Suppressor macrophage treated with lipopolysaccharide for 1 hour (primary cell): ENCODE data around the gene ISYNA1.

ENCODE experiments used
- DNase-seq, 3 donors: peaks; one replicate each; pipeline ENCODE4 v3.0.0-alpha.2; 2020 to 2022

The ISYNA1 gene

DNA sequence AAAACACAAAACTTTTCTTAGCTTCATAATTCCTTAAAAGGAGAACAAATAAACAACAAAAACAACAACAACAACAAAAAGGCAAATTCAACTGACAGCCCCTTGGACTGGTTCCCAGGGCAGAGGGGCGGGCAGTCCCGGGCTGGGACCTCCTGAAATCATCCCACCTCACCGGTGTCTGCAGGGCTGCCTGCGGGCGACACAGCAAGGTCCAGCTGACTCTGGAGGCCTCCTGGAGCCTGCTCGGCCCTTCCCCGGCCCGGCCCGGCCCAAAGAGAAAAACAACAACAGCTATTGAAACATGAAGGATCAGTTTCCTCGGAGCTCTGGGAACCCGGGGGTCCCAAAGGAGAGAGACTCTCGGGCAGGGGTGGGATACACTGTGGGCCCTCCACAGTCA lies 5.0 kb upstream of the ISYNA1 start:
- no peak for DNase-seq

DNA sequence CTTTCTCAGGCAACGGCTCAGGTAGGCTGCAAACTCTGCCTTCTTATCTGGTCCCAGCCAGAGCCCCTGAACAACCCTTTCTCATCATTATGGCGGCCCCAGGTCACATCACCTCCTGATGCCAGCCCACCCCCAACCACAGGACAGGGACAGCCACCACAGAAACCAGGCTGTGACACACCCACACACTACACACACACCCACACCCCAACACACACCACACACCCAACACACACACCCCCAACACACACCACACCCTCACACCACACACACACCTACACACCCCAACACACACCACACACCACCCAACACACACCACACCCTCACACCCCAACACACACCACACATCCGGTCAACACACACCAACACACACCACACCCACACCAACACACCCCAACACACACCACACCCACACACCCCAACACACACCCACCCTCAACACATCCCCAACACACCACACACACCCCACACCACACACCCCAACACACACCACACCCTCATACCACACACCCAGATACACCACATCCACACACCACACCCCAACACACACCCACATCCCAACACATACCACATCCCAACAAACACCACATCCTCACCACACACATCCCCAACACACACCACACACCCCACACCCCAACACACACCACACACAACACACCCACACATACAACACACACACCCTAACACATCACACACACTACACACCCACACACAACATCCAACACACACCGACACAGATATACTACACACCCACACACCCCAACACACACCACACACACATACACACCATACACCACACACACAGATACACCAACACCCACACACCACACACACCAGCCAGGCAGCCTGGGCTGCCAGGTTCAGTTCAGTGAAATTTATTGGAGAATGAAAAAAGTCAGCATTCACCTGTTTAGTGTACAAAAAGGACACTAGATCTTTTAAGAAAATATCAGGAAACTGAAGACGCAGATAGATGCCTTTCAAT lies 4.2 kb upstream of the ISYNA1 start:
- DNase-seq = no peak

DNA sequence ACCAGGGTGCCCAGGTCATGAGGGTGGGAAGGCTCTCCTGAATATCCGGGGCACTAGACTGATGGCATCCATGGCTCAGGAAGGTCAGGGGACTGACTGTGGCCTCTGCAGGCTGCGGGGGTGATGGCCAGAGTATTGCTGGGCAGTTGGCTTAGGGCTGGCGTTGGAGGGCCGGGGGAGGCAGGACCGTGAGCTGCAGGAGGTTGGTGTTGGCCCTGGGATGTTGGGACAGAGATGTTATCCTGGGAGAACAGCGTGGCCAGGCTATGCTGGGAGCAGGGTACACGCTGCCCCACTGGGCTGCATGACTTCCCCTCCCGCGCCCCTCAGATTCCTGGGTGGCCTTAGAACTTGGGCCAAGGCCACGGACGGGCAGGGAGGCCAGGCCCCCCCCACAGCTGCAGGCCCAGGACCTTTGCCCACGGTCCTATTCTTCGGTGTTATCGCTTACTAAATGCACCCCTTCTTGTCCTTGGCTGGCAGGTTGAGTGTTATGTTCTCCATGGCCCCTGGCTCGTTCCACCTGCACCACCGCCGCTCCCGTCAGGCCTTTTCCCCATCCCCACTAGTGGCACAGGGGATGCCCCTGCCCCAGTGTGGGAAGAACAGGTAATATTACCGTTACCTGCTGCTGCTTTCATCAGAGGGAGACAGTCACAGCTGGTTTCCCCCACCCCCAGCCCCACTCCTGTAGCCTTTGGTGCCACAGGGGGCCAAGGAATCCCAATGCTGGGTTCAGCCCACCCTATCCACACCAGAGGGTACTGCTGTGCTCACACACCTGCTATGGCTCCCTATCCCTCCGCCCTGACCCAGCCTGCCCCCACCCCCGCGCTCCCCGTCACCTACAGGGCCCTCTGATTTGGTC lies 3.2 kb upstream of the ISYNA1 start:
- no peak for DNase-seq

DNA sequence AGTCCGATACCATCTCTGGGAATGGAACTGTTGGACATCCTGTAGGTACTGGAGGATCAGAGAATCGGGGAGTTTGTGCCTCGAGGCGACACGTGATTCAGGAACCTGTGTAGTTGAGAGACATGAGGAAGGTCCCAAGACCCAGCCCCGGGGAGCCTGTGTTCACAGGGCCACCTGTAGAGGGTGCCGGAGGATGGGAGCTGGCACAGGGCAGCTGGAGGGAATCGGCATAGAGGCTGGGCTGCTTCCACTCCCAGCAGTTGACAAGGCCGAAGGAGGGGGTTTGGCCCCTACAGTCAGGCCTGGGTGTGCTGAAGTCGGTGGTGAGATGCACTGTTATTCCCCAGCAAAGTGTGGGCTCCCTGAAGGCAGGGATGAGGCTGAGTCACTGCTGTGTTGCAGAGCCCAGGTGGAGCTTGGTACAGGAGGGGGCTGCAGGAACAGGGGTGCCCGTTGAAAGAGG lies 2.5 kb upstream of the ISYNA1 start:
- DNase-seq = peak in 1 of 3 donors; percentile 28

DNA sequence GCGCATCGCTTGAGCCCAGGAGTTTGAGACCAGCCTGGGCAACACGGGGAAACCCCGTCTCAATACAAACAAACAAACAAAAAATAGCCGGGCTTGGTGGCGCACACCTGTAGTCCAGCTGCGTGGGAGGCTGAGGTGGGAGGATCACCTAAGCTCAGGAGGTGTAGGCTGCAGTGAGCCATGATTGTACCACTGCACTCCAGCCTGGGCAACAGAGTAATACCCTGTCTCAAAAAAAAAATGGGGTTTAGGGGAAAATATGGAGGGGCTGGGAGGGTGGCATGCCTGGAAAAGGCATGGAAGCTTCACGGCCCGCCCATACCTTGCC lies 1.9 kb upstream of the ISYNA1 start:
- DNase-seq = no peak

DNA sequence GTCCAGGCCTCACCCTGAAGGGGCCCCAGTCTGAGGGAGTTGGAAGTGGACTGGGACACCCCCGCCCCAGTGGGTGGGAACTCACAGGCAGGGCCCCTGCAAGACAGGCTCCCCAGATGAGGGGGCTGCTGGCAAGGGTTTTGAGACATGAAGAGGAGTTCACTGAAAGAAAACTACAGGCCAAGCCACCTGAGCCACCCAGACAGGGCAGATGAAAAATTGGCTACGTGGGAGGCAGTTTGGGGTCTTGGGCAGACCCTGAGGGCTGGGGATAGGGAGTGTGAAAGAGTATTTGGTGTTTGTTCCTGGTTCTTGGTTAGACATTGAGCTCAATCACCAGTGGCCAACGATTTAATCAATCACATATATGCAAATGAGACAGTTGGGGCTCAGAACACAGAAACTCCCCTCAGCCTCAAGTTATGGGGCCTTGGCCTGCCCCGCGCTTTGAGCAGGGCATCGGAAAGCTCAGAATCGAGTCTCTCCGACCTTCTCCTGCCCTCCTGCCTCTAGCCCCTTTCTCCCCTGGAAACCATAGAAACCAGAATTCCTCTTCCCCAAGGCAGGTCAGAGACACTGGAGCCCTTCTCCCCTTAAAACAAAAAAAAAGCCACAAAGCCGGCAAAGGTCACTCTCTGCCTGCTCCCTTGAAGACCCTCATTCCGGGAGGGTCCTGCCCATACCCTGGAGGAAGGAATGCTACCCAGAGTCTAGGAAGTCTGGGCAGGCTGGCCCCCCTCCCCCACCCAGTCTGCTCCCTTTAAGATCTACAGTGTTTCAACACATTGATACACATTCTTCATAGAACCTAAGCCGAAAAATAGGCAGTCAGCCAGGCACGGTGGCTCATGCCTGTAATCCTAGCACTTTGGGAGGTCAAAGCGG lies 1.3 kb upstream of the ISYNA1 start:
- no peak for DNase-seq

DNA sequence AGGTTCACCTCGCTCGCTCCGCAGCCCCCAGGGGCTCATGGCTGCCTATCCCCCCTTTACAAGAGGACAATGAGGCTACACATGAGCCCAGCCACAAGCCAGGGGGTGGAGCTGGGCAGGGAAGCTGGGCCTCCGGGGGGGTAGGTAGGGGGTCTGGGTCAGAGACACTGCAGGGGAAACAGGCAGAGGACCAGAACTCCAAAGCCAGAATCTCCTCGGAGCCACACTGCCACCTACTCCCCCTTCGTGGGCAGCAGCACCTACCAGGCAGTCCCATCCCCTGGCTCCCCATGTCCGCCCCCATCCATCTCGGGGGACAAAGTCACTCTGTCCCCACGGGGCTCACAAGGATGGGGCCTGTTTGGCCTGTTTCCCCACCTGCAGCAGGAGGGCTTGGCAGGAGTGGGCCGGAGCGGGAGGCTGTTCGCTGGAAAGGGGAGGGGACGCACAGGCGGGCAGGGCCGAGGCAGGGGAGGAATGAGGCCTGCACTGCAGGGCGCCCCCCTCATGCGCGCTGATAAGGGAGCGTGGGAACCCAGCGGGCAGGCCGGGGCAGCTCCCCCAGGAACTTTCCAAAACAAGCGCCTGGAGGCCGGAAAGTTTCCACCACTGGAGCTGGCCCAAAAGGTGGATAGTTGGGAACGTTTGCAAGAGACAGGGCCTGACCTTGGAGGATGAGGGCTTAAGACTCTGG lies 545 bp upstream of the ISYNA1 start:
- DNase-seq = no peak

DNA sequence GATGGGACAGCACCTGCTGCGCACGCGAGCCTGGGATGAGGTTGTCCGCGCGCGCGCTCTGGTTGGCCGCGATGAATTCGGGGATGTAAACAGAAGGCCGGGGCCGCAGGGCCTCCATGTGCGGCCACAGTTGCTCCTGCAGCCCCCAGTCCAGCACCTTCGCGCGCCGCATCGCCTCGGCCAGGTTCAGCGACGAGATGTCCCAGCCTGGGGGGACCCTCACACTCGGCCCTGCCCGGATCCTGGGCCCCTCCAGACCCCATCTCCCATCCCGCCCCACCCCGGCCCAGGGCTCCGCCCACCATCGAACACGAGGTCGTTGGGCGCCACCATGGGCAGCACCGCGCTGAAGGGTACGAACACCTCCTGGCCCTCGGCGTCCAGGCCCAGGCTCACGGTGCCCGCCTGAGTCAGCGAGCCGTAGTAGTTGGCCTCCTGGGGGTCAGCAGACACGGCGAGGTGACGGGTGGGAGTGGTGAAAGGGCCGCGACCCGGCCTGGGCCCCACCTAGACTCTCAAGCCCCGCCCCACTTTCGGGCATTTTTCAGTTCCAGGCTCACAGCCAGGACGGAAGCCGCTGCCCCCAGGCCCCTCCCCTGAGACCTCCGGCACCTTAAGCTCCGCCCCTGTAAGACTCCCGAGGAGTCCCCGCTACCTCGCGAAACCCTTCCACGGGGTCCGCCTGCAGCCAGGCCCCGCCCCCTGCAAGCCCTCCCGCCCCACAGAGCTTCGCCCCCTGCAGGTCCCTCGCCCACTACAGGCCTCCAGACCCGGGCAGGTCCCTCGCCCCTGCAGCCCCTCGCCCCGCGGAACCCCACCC lies 1.1 kb downstream of the ISYNA1 start:
- DNase-seq = peak in 2 of 3 donors; percentile 29 to 56

DNA sequence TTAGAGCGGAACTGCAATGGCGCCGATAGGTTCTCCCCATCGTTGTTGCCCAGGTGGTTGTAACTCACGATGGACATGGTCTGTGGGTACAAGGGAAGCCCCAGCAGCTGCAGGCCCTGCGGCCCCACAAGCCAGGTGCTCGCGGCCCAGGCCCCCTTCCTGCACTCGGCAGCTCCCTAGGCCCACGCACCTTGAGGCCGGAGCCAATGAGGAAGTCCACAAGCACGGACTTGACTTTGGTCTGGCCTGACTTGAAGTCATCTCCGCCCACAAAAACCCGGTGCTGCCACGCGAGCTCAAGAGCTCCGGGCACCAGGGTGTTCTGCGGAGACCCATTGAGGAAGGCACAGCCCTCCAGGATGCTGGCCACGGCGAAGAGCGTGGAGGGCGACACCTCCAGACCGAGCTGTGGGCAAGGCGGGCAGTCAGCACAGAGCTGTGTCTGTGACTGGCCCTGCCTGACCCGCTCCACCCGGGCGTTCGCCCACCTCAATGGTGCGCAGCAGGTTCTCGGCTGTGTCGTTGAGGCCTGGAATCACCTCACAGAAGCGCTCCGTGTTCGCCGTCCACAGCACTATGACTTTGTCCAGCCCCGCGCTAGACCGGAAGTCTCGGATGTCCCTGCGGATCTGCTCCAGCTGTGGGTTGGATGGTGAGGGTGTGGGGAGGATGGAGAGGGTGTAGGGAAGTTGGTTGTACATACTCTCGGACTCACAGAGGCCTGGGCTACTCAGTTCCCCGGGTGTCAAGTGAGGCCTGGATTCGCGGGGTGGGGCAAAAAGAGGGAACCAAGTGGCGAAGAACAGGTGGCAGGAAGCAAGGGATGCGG lies 1.9 kb downstream of the ISYNA1 start:
- DNase-seq = peak; percentile 72 to 81 (median 76)

DNA sequence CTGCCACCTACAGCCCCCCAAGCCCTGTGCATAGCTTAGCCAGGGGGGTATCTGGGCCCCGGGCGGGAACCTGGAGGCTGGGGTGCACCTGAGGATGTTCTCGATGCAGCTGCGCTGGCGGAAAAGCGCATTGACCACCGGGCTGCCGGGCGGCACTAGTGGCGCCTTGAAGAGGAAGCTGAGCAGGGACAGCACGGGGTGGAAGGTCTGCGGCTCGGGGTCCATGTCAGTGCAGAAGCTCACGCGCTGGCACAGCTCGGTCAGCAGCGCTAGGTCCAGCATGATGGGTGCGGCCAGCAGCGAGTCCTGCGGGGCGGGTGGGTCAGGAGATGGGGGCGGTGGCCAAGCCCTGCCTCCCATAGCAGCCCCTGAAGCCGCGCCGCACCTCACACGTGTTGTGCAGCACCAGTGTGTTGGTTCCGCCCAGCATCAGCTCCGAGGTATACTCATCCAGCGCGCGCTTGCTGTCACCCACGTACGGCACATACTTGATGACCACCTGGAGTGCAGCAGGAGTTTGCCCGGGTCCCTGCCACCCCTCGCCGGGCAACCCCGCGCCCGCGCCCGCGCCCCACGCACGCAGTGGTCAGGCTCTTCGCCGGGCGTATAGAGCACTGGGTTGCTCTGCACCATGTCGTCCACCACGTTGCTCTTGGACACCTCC lies 2.6 kb downstream of the ISYNA1 start:
- no peak for DNase-seq

DNA sequence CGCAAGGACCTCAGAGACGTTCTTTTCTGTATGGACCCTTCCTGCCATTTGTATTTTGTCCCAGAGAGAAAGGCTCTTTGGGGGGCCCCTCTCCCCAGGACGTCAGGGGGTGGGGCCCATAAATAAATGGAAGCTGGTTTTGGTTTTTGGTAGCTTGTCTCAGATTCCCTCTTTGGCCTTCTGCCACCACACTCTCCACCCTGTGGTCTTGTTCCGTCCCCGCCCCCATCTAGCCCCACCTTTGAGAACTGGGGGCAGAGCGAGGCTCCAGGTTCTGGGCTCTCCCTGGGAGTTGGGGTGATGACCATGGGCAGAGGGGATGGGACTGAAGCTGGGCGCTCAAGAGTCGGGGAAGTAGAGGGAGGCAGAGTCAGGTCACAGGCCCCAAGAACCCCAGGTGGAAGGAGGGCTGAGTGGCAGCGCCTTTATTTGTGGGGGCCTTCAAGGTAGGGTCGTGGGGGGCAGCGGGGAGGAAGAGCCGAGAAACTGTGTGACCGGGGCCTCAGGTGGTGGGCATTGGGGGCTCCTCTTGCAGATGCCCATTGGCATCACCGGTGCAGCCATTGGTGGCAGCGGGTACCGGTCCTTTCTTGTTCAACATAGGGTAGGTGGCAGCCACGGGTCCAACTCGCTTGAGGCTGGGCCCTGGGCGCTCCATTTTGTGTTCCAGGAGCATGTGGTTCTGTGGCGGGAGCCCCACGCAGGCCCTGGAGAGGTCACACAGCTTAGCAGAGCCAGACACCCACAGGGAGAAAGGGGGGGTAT lies 3.3 kb downstream of the ISYNA1 start:
- no peak for DNase-seq

DNA sequence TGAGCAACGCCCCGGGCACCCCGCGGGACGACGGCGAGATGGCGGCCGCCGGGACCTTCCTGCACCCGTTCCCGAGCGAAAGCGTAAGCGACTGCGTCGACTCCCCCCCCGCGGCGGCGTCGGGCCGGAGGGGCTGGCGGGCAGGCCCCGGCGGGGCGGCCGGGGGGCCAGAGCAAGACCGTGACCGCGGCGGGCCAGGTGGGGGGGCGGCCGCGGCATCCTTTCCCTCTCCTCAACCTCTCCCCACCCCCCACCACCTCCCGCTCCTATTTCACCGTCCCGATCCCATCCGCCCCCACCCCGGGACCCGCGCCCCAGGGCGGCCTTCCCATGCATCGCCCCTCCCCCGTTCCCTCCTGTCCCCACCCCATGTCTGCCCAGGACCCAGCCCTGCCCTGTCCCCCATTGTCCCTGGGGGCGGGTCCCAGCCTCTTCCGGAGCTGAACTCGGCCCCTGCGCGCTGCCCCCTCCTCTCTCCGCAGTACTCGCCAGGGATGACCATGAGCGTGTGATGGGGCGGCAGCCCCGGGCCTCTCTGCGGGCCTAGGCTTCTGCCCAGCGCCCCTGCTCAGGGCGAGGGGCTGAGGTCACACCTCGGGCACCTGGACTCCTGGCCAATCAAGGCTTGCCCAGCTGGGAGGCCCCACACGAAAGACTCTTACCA lies 4.1 kb downstream of the ISYNA1 start:
- peak in 1 of 3 donors; percentile 40 for DNase-seq

DNA sequence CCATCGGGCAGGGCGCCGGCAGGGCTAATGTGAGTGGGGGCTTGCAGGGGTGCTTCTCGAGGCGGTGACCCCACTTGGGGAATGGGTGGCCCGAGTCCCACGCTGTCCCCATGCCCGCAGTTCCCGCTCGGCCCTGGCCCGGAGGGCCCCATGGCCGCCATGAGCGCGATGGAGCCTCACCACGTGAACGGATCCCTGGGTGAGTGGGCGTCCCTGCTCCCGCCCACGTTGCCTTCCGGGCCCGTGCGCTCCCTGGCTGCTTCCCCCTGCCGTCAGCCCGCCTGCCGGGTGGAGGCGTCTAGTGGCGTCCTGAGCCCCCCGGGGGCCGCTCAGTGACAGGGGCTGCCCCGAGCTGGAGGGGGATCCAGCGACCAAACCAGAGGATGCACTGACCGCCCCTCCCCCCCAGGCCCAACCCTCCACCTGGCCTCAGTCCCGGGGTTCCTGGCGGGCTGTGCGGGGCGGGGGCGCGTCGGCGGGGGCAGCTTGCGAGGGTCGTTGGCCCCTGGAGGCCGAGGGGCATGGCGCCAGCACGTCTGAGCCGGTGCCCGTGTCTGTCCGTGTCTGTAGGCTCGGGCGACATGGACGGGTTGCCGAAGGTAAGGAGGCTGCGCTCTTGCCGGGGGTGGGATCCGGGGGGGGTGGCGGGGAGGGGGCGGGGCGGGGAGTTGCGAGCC lies 4.8 kb downstream of the ISYNA1 start:
- DNase-seq = peak; percentile 60 to 80 (median 74)

DNA sequence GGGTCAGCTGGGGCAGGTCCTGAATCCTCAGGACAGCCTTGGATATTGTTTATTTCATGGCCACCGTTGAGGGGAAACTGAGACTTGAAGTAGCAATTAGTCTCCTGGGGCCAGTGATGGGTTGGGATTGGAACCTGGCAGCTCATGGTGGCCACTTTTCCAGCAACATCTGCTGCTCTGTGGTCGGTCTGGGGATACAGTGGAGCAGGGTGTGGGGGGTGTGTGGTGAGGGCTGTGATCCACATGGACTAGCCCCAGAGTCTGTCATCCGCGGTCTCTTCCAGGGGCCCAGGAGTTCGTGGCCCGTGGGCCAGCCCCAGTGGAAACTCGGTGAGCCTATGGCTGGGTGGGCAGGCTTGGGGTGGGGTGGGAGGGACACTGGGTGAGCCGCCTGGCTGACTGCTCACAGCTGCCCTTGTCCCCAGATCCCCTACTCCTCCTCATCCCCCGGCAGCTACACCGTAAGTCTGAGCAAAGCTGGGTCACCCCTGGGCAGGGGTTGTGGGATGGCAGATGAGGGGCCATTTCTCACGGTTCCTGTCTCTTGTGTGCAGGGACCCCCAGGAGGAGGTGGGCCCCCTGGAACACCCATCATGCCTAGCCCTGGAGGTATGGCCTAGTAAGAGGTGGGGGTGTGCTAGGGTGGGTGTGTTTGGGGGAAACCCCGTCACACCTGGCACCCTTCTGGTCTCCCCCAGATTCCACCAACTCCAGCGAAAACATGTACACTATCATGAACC lies 5.5 kb downstream of the ISYNA1 start:
- DNase-seq = no peak

DNA sequence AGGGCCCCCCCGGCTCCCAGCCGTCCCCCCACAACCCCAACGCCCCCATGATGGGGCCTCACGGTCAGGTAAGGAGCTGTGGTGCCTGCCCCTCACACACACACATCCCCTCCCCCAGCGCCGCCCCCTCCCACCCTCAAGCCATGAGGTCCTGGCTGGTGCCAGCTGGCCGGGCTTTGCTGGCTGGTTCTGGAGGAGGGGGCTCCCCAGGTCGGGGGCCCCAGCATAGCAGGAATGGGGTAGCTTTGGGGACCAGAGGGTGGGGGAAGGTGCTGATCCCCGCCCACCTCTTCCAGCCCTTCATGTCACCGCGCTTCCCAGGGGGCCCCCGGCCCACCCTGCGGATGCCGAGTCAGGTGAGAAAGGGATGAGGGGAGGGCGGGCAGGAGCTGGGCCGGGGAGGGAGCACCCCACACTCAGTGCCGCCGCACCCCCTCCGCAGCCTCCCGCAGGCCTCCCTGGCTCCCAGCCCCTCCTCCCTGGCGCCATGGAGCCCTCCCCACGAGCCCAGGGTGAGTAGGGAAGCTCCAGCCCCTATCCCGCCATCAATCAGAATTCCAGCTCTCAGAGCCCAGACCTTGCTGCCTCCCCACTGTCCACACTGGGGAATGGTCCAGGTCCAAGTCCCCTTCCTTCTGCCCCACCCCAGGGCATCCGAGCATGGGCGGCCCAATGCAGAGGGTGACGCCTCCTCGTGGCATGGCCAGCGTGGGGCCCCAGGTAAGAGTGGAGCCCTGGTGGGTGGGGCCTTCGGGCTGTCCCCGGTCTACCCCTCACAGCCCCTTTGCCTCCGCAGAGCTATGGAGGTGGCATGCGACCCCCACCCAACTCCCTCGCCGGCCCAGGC lies 6.4 kb downstream of the ISYNA1 start:
- no peak for DNase-seq
